HG03108 (cell line): ENCODE results near the gene PDZRN3.
"Not testable (repeated sequence)": the region's sequence is repeated elsewhere in the genome, so short reads cannot be mapped to it uniquely, and the experiment has no call there.

Source experiments
- ATAC-seq: cut with Tn5 transposase; IDR thresholded peaks from one replicate; pipeline ENCODE4 v1.9.1; 2021; ENCODE audit warnings: moderate library complexity; ENCODE audit not compliant: unreplicated experiment

Gene PDZRN3

DNA sequence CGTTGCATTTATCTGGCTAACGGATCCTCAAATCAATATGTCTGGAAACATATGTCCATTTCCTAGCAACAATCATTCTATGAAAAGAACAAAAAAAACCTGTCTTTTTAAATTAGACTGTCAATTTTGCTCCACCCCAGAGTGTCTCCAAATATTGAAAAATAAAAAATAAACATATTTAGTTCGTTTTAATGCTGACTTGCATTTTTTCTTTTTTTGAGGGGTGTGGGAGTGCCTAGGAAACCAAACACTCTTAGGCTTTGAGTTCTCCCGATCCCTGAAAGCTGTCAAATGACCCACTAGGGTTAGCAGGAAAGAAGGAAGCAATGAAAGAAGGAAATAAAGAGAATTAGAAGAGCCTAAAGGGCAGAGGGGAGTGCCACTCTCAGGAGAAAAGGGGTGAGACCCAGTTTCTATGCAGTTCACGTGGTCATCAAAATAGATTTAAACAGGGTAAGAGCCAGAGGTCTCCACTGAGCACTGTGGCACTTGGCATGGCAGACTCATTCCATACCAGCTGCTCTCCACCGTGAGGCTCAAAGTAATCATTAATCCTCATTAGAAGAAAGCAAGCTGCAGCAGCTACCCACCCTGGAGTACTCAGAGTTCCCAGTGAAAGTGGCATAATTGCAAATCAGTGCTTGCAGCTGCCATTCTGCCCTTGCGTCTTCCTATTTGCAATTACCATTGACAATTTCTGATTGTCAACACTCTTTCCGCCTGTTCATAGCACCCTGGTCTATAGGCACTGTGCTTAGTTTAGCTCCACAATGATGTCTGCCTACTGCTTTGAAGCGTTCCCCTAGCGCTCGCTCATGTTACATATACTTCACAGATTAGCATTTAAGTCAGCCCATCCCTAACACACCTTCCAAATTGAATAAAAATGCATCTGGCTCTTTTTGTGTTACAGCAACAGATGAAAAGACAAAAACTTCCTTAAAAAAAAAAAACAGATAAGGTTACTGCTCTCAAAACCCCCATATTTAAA, 32.3 kb downstream of the PDZRN3 start:
- no peak for ATAC-seq

DNA sequence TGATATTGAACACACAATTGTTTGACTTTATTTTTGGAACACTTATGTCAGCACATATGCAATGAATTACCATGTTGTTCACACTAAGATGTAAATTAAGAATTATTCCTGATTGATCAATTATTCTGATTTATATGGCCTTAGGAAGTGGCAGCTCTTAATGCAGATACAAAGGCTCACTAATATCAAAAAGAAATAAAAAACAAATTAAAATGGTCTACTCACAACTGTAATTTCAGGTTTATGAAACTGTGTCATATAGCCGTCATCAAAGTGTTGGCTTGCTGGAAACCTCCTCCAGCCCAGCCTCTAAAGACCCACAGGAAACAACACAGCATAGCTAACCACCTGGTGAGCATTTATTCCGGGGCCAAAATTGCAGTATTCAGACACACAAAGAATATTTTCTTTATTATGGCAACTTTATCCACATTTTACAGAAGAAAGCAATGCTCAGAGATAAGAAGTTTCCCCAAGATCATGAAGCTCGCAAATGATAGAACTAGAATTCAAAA, 33.4 kb downstream of the PDZRN3 start:
- no peak for ATAC-seq

DNA sequence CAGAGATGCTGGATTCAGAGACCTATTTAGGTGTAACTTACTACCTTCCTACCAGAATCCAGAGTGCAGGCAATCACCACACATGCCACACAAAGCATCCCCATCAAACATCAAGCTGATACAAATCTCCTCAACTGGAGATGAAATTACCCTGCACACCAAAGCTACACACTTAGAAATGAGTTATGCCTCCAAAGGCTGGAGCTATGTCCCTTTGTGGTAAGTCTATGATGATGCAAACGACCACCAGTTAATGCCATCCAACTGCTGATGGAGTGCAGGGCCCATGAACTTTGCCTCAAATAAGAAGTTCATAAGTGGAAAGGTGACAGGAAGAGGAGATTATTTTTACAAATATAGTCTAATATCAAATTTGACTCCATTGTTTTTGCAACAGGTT, 38.1 kb downstream of the PDZRN3 start:
- ATAC-seq: no peak

DNA sequence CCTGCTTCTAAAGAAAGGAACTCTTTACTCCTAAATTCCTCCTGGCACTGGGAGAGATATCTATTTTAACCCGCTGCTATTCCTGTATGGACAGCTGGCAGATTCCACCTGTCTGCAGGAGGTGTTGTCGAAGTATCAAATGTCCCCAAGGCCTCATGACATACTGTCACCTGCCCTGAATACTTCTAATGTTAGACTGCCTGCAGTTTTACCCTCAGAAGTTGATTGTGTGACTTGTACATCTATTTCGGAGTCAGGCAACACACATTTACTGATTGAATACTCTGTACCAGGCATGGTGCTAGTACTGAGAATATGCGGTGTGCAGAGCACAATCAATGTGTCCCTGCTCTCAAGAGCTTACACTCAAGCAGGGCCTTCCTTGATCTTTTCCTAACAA, 38.6 kb downstream of the PDZRN3 start:
- ATAC-seq: no peak

DNA sequence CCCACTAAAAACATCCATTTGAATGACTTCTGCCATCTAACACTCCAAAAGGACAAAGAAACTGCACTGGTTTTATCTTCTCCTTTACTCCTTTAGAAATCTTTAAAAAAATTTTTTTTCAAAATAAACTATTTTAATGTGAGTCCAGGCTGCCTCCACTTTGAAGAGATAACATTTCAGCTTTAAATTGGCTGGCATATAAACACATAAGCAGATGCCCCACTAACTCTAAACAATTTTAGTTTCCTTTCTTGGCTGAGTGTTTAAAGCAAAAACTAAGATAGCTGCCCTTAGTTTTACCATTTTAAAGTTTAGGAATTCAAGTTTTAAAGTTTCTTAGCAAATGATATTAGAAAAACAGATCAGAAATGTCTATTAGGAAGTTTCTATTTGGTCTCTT, 39.9 kb downstream of the PDZRN3 start:
- no peak for ATAC-seq

DNA sequence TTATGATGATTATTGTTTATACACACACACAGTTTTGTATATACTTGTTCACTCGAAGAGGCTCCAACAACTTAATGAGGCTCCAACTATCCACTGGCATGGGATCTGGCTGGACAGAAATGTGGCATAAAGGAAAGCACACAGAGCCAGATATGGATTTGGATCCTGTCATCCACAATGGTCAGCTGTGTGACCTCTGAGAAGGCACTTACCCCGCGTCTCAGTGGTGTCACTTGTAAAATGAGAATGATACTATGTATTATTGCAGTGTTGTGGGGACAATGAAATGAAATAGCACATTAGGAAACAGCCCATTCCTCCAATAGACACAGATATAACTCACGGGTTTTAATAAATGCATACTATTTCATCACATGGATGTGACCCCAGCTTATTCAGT, 42.2 kb downstream of the PDZRN3 start:
- ATAC-seq: no peak

DNA sequence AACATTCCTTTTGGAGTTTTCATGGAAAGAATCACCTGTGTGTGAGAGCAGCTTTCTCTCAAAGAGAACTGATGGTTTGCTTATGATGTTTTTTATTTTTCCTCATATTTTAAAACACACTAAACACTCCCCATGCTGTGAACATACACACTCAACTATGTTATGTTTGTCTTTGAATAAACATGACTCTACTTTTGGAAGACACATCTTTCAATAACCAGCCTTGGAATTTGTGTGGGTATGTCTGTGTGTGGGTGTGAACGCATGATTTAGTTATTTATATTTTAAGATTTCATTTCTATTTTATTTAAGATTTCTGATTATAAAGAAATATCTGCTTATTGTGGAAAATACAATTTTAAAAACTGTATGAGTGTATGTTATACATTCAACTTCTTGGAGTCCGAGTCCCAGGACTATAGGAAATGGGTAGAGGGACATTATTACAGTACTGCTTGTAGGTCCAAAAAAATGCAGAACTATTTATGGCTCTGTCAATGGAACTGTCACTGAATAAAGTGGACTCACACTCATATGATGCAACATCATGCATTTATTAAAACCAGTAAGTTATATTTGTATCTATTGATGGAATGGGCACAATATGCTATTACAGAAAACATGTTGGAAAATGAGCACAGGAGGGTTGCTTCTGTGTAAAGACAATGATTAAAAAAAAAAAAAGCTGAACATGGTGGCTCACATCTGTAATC, 43.5 kb downstream of the PDZRN3 start:
- ATAC-seq: no peak

DNA sequence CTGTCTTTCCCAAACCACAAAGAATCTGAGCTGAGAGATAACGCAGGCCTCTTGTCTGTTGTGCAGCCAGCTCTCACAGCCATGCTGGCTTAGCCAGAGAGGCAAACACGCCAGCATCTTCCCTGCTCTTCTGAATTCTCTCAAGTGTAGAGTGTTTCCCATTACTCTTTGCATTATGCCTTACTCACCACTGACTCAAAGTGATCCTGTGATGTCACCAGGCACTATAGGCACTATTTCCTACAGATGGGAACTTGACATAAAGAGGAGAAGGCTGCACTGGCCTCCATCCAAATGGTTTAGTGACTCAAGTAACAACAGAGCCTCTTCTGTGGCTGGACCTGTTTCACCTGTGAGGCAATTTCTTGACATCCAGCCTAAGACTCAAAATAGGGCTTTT, 44.4 kb downstream of the PDZRN3 start:
- no peak for ATAC-seq

DNA sequence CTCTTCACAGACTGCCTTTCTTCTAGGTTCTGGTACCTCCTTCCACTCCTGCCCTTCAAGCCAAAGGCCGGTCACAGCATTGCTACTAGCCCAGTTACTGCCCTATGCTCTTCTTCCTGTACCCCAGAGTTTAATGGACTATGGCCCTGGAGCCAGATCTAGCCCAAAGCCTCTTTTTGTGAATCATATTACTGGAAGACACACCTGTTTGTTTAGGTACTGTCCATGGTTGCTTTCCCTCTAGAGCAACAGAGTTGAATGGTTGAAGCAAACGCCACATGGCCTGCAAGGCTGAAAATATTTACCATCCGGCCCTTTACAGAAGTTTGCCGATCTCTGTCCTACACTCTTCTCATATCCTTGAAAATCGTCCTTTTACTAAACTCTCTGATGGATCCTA, 47.0 kb downstream of the PDZRN3 start:
- no peak for ATAC-seq

DNA sequence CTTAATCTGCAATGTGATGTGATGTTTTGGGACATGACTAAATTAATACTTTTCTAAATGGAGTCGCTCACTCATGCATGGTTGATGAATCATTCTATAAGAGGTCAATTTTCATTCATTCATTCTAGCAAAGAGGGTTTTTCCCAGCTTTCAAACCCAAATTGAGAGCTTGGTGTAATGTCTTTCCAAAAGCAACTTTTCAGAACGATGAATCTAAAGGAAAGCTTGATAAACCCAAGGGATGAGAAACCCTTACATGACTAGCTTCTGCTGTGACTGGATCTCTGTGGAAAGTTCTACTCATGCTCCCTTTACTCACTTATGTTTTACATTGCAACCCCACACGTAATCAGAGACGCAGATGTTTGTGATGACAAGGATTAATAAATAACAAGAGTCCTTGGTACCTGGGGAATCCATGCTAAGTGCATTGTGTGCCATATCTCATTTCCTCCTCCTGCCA, 47.7 kb downstream of the PDZRN3 start:
- ATAC-seq: no peak

DNA sequence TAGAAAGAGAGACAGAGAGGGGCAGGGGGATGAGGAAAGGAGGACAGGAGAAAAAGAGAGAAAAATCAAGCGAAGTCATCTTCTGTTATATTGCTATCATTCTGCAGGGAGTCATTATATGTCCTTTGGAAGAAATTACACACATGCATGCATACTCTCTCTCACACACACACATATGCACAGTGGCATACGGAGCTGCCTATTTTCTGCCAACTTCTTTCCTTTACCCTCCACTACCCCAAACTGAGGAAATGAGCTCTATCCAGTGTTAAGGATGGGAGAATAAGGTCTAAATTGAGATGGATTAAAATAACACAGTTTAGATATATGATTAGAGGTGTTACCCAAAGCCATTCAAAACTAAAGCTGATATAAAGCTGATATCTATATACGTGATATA, 48.8 kb downstream of the PDZRN3 start:
- no peak for ATAC-seq

DNA sequence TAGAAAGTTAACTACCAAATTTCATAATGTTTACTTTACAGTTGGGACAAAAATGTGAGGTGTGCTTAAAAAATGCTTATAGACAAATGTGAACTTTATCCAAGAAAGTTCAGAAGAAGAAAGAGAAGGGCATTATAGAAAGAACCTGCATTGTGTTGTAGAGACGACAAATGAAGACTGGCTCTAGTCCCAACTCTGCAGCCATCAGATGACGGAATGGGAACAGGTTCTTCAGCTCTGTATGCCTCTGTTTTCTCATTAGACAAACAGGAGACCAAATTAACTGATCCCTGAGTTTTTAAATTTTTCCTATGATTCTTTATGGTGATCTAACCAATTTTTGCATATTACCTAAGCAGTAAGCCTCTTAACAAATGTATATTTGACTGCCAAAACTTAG, 49.2 kb downstream of the PDZRN3 start:
- ATAC-seq: no peak

DNA sequence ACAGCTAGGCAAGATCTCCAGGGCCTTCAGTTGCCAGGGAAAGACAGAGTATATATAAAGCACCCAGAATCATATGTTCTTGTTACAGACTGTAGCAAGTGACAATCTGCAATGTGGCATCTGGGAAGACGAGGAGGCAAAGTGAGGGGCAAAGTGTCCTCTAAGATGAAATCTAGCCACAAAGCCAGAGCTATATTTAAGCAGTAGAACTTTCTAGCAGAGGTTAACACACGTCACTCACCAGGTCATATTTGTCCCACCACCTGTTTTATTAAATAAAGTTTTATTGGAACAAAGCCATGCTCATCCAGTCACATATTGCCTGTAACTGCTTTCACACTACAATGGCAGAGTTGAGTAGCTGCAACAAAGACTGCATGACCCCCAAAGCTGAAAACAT, 51.5 kb downstream of the PDZRN3 start:
- no peak for ATAC-seq

DNA sequence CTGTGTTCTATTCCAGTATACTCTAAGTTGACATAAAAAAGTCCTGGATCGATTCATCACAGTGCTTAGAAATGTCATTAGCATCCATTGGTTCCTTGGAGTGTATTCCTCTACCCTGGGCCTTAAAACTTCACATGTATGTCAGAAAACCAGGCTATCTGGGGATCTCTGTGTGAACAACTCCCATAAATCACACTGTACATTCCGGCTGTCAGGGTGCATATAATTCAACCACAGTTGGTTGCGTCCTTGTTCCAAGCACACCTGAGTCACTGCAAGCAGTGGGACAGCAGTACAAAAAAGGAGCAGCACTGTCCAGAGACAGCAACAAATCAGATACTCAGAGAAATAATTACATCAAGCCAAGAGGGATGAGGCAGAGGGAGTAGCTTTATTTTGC, 52.4 kb downstream of the PDZRN3 start:
- ATAC-seq: no peak

DNA sequence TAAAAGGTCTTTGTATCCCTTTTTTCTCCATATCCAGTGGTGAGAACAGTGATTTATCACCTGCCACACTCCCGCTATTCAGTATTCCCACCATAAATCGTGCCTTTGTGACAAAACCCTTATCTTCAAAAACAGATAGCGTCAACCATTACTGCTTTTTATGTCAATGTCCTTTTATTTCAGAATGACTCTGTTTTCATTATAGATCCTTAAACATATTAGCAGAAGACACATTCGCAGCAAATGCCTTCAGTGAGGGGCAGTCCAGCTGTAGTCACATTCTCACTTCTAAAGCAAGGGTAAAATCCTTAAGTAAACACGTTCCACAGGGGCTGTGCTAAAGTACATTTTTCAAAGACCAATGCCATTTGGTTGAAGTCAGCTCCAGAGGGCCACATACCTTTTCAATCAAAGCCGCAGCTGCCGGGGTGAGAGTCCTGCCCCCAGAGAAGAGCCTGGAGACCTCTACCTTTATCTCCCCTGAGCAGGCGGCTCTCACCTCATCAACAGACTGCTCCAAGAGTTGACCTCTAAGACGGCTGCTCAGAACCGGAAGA, 53.4 kb downstream of the PDZRN3 start:
- ATAC-seq: no peak

DNA sequence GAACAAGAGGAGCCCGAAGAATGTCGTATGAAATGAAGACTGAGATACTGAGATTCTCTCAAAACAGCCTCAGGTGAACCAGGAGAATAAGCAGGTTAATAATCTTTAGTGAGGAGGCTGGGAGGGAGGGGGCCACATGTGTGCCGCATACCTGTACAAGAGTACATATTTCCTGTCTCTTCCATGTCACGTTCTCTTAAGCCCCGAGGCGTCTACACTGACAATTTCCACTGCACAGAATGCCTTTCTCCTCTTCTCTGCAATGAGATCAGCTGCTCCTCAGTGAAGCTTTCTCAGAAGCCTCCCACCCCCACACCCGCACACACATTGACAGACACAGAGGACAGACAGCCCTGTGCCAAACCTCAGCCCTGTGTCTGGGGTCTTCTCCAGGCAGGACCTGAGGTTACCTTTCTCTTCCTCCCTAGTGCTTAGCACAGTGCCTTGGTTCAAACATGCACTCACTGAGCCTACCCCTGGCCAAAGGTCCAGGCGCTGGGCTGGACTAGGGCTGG, 55.4 kb downstream of the PDZRN3 start:
- no peak for ATAC-seq

DNA sequence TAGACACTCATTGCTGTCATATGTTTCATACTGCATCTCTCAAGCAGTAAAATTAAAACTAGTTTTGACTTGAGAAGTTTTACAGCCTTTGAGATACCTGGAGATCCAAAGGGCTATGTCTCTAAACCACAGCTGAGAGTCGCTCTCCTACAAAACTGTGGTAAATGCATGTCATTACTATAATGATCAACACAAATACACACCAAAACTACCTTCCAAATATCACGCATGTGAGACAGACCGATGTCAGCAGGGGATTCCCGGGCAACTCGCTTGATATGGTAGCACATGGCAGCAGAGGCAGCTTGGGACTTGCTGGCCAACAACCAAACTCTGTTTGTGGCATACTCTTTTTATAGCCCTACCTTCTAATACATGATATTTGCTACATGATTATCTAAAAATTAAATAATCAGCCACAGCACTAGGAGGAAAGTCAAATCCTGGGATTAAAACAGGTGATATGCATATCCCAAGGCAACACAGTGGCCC, 56.3 kb downstream of the PDZRN3 start:
- no peak for ATAC-seq

DNA sequence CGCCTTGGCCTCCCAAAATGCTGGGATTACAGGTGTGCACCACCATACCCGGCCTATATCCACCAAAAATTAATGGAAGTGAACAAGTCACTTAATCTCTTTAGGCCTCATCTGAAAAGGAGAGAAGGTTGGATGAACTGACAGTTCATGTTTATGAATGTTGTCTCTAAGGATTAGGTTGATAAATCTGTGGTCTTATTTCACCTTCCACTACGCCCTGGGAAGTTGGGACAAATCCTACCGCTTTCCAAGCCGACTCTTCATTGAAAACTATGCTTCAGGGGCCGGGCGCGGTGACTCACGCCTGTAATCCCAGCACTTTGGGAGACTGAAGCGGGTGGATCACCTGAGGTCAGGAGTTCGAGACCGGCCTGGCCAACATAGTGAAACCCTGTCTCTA, 59.4 kb downstream of the PDZRN3 start:
- not testable (repeated sequence) for ATAC-seq

DNA sequence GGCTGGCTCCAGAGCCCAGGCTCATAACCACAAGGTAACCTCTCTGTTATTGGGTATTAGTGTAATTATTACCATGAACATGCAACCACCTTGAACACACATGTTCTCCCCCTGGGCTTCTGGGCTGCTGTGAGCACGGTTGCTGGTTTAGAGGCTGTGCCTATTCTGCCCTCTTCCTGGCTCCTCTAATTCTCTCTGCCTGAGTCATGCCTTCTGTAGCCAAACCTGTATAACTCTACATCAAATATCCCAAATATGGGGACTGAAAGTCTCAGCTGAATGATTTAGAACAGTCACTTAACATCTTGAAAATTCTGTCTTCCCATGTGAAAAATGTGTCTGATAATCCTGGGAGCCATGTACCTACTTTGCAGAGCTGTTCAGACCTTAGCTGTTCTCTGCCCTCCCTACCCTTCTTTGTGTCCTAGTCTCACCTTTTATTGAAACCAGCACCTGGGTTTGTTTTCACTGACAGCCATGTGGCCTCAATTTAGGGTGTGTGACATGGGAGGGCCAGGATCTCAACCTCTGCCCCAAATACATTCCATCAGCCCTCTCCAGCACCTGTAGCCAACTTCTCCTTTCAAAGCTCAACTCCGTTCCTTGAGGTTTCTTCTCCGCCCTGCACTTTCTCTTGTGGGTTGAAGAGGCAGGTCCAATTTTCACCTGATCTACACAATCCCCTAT, 60.7 kb downstream of the PDZRN3 start:
- ATAC-seq: no peak

DNA sequence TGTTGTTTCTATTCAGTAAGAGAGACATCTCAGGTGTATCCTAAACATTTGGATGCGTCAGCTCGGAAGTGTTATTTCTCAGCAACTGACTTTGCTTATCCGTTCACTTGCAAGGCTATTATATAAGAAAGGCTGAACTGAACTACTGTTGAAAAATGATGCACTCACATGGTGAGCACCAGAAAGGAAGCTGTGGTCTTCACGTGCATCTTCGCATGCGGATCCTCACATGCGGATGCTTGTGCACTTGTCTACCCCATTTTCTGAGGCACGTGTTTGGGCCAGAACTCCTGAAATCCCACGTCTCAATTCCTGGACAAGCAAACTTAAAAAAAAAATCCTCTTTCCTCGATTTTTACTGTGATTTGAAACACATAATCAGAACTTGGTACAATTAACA, 63.2 kb downstream of the PDZRN3 start:
- ATAC-seq: no peak

DNA sequence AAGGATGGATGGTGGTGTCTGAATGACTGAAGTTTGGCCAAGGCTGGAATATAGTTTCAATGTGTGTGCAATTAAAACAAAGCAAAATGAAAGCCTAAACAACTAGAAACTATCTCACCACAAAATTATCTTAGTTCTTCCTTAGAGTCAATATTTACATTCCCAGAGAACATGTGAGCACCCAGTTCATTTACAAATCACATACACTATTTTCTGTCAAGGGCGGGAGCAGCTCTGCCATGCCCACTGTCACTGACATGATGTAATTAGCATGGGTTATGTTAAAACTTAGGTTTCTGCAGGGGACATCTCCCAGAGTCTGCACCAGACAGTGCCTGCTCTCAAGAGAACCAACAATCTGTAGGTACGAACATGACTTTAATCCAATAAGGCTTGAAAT, 65.0 kb downstream of the PDZRN3 start:
- ATAC-seq: no peak
